Adrenal gland (tissue), 12 donors: ENCODE data around the gene PCAT7. TPM values are rescaled to one million over a fixed set of nuclear protein-coding genes. Genes with fewer than 3 reads are reported as not detected.
"Not testable (repeated sequence)": the region's sequence is repeated elsewhere in the genome, so short reads cannot be mapped to it uniquely, and the experiment has no call there.

Experiments
- DNase-seq, 7 donors: peaks; one replicate each; pipeline ENCODE4 v3.0.0-alpha.2; 2019 to 2020
- H3K27ac ChIP-seq, 5 donors: fragments of 200-600 bp; sonication (generic) in 4 of 5; 1 replicate in 3 of 5; 2 replicates in 2 of 5; pipeline versions ENCODE4 v1.5.1 to v1.8.0; 2016 to 2020; ENCODE audit warnings: mild to moderate bottlenecking in 1 of 5
- H3K27me3 ChIP-seq: fragments of 200-600 bp; 2 replicates; pipeline ENCODE4 v1.8.0; 2021
- H3K36me3 ChIP-seq, 2 donors: fragments of 200-600 bp; replicated peaks in 1 of 2; 1 replicate in 1 of 2; 2 replicates in 1 of 2; pipeline versions ENCODE4 v1.5.1 to v1.8.0; 2018 to 2022
- H3K4me1 ChIP-seq, 2 donors: fragments of 200-600 bp; replicated peaks in 1 of 2; 1 replicate in 1 of 2; 2 replicates in 1 of 2; pipeline versions ENCODE4 v1.5.1 to v1.8.0; 2018 to 2021
- H3K4me3 ChIP-seq, 4 donors: fragments of 200-600 bp; sonication (generic) in 3 of 4; one replicate each; pipeline ENCODE4 v1.5.1; 2016 to 2018
- H3K9me3 ChIP-seq, 3 donors: fragments of 200-600 bp; sonication (generic) in 1 of 3; replicated peaks in 1 of 3; 1 replicate in 2 of 3; 2 replicates in 1 of 3; pipeline versions ENCODE4 v1.5.1 to v1.8.0; 2016 to 2021
- POLR2A ChIP-seq, 2 donors: fragments of 450-650 bp; IDR thresholded peaks; one replicate each; pipeline ENCODE4 v1.6.1; 2017; ENCODE audit warnings: antibody characterized with exemption in 2 of 2, mild to moderate bottlenecking in 2 of 2, moderate library complexity in 1 of 2
- WGBS, 4 donors: extraction: QIAGEN DNeasy Blood & Tissue Kit in 2 of 4; methylation state at CpG; one replicate each; pipeline versions ENCODE4 v1.1.5 to v1.1.7; 2013 to 2017; 5-methylcytosine and 5-hydroxymethylcytosine counted together
- intact Hi-C, 2 donors: fragments of 100-400 bp; cut with DNase I; formaldehyde crosslinking; loops; one replicate each; pipeline versions ENCODE4 v1.14.1 to v1.15.0; 2022 to 2023
- polyA plus RNA-seq, 3 donors: library from polyadenylated mRNA; stranded (reverse); fragments of 200-250 nt in 2 of 3; fragments of 350-450 nt in 1 of 3; fragmentation: Illumina TruSeq in 1 of 3; extraction: RNeasy Lipid Tissue Mini Kit (QIAGEN cat#74804) in 1 of 3; gene quantifications; one replicate each; pipeline ENCODE4 v1.2.3, GENCODE V29; 2013 to 2014
- total RNA-seq, 9 donors: library from RNA; depleted of rRNA in 4 of 9; stranded (reverse); fragments of >200 nt in 4 of 9; fragments of 120-200 nt in 1 of 9; fragmentation: NEBNext Ultra II Directional in 1 of 9; extraction: Animal tissue kit (Norgen Biotek cat#: 25700) in 1 of 9; gene quantifications; one replicate each; pipeline versions ENCODE4 v1.1.0 to v1.2.4, GENCODE V29; 2013 to 2023
- TF ChIP-seq, protein P1 (sequence below), 6 experiments: fragments of 450-650 bp in 4 of 6; fragments of 200-600 bp in 2 of 6; sonication (generic) in 1 of 6; IDR thresholded peaks; 1 replicate in 5 of 6; 2 replicates in 1 of 6; pipeline versions ENCODE4 v1.5.1 to v1.8.0; 2016 to 2021; ENCODE audit warnings: antibody characterized with exemption in 6 of 6, mild to moderate bottlenecking in 2 of 6, moderate library complexity in 1 of 6
- donor health status: healthy with polysubstance abuse.
- donor health status: Bipolar disorder and iron deficiency.
- donor health status: DM: yes; HTN: yes; CAD: no.
- donor health status: DM: no; HTN: no; CAD: no.
- donor health status: DM: no; HTN: no; CAD: no.
- donor health status: DM: yes; HTN: yes; CAD: no.

PCAT7 gene
- total and polyA plus RNA-seq, 12 donors = 0.03 to 0.47 (median 0.15) TPM; not detected in 4

DNA sequence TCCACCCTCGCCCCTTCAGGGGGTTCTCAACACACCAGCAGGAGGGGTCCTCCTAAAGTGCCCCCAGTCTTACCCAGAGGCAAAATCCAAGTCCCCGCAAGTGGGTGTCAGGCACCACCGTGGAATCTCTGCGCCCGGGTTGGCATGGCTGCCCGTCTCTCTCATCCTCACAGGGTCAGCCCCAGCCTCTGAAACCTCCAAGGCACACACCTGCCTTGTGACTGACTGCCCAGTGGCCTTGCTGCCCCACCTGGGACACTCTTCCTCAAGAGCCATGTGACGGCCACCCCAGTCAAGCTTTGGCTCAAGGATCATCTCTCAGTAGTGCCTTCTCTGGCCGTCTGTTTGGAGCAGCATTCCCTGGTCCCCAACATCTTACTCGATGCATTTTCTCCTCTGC lies 33.8 kb downstream of the PCAT7 start:
- Histone ChIP-seq H3K4me3 (no peak overlapping the region), H3K4me1 (no peaks in the 10 kb centered on the region), H3K36me3 (no peaks in the 10 kb centered on the region), H3K9me3 (no peaks in the 10 kb centered on the region), H3K27me3 (no peaks in the 10 kb centered on the region), H3K27ac (no peak overlapping the region)
- TF ChIP-seq, protein P1, sequence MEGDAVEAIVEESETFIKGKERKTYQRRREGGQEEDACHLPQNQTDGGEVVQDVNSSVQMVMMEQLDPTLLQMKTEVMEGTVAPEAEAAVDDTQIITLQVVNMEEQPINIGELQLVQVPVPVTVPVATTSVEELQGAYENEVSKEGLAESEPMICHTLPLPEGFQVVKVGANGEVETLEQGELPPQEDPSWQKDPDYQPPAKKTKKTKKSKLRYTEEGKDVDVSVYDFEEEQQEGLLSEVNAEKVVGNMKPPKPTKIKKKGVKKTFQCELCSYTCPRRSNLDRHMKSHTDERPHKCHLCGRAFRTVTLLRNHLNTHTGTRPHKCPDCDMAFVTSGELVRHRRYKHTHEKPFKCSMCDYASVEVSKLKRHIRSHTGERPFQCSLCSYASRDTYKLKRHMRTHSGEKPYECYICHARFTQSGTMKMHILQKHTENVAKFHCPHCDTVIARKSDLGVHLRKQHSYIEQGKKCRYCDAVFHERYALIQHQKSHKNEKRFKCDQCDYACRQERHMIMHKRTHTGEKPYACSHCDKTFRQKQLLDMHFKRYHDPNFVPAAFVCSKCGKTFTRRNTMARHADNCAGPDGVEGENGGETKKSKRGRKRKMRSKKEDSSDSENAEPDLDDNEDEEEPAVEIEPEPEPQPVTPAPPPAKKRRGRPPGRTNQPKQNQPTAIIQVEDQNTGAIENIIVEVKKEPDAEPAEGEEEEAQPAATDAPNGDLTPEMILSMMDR (IDR thresholded peaks at IDR 0.05) = no peak
- TF ChIP-seq POLR2A (IDR thresholded peaks at IDR 0.05) = no peak
- WGBS, 4 donors = 69 to 90% (median 84%) methylated on average over 3 to 9 of the region's 9 CpGs
- intact Hi-C loops = no loop called here
- no peak for DNase-seq

DNA sequence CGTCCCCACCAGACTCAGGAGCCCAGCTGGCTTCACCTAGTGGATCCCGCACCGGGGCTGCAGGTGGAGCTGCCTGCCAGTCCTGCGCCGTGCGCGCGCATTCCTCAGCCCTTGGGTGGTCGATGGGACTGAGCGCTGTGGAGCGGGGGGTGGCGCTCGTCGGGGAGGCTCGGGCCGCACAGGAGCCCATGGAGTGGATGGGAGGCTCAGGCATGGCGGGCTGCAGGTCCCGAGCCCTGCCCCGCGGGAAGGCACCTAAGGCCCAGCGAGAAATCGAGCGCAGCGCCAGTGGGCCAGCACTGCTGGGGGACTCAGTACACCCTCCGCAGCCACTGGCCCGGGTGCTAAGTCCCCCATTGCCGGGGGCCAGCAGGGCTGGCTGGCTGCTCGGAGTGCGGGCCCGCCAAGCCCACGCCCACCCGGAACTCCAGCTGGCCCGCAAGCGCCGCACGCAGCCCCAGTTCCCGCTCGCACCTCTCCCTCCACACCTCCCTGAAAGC lies 36.2 kb downstream of the PCAT7 start:
- DNase-seq, H3K27ac ChIP-seq, H3K36me3 ChIP-seq, intact Hi-C loops, H3K4me1 ChIP-seq, H3K4me3 ChIP-seq, H3K27me3 ChIP-seq, H3K9me3 ChIP-seq: not testable (repeated sequence)
- 74 to 96% (median 84%) methylated on average over 13 to 33 of the region's 38 CpGs for WGBS, 4 donors

DNA sequence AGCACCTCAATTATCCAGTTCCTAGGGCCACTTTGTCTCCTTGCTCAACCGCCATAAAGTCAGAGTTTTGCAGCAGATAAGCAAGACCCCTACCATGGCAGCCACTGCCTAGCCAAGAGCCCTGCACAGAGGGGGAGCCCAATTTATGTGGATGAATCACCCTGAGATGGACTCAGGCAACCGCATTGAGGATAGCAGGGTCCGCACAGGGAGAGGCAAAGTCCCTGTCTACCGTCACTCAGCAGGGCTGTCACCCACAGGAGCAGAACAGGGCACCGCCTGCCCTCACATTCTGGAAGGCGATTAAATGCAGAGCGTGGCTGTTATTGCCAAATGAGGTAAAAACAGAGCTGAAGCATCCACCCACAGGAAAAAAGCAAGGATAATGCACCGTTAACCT lies 37.0 kb downstream of the PCAT7 start:
- DNase-seq = no peak
- H3K9me3 ChIP-seq = no peaks in the 10 kb centered on the region
- H3K36me3 ChIP-seq = no peaks in the 10 kb centered on the region
- H3K4me1 ChIP-seq = no peaks in the 10 kb centered on the region
- 90 to 93% (median 91%) methylated on average over 6 to 8 of the region's 8 CpGs for WGBS, 4 donors
- H3K27me3 ChIP-seq = no peaks in the 10 kb centered on the region
- no peak for TF ChIP-seq POLR2A (IDR thresholded peaks at IDR 0.05)
- TF ChIP-seq, protein P1 (IDR thresholded peaks at IDR 0.05) = no peak
- H3K27ac ChIP-seq = no peak overlapping the region
- H3K4me3 ChIP-seq = no peak overlapping the region
- intact Hi-C loops = no loop called here

DNA sequence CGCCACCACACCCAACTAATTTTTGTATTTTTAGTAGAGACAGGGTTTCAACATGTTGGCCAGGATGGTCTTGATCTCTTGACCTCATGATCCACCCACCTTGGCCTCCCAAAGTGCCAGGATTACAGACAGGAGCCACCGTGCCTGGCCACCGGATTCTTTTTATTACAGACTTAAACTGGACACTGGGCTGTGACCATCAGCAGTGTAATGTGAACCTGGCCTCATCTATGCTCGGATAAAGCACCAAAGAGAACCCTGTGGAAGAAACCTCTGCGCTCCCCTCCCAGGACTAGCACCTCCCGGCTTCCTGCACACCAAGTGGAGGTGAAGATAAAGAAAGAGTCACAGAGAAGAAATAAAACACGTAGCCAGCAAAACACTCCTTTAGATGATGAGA lies 37.8 kb downstream of the PCAT7 start:
- 63 to 88% (median 77%) methylated on average over 6 to 7 of the region's 7 CpGs for WGBS, 4 donors
- H3K4me1 ChIP-seq, H3K4me3 ChIP-seq, H3K27ac ChIP-seq, intact Hi-C loops, H3K9me3 ChIP-seq, DNase-seq, H3K36me3 ChIP-seq, H3K27me3 ChIP-seq: not testable (repeated sequence)

DNA sequence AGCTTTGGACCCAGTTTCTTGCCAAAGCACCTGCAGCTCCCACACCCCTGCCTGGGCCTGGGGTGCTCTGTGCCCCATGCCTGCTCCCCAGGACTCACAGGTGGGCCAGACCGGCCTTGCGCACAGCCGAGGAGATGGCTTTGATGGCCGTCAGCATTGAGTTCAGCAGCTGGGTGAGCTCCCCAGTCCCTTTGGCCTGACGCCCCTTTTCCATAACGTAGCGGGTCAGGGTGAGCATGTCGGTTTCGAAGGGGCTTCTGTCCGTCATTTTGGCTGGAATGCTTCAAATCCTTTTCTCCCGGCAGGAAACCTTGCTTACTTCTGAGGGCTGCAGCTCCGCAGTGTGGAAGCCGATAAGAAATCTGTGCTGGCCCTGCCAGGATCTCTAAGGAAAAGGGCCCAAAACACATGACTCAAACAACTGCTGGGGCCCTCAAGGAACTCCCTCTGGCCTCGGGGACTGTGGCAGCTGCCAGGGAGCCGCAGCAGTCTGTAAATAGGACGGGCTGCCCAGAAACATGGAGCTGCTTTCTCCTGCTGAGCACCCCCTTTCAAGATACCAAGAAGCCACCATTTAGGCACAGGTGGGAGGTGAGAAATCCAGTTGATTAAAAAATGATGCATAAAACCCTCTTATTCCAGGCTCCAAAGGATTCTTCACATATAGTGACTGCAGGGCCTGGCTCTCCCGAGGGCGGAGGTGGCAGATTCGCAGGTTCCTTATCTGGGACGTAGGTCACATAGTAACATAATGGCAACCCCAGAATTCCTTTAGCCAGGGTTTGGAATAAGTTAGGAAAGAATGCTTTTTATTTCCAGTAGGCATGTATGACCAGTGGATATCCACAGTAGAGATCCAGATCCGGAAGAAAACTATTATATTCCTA lies 38.8 kb downstream of the PCAT7 start, which contains the start of gene FBP2:
TSS of gene FBP2 (minus strand) at position 366 of the 887 bp plus-strand sequence. CDS start at position 268, 98 bp downstream.
- TF ChIP-seq, protein P1 (IDR thresholded peaks at IDR 0.05) = no peak
- TF ChIP-seq POLR2A (IDR thresholded peaks at IDR 0.05) = no peak
- WGBS, 4 donors = 65 to 74% (median 69%) methylated on average over 12 to 21 of the region's 21 CpGs
- no peaks in the 10 kb centered on the region for H3K27me3 ChIP-seq
- no peaks in the 10 kb centered on the region for H3K36me3 ChIP-seq
- intact Hi-C loops = no loop called here
- no peak within 1 kb of the TSS for H3K4me3 ChIP-seq
- H3K4me1 ChIP-seq = no peaks in the 10 kb centered on the region
- H3K27ac ChIP-seq = no peak within 1 kb of the TSS
- H3K9me3 ChIP-seq = no peaks in the 10 kb centered on the region
- peak in 6 of 7 donors; percentile 43 to 66 (median 58) for DNase-seq
